ENCODE measurements around the gene HIBCH.
"Not testable (repeated sequence)": the region's sequence is repeated elsewhere in the genome, so short reads cannot be mapped to it uniquely, and the experiment has no call there.

HIBCH gene

GRCh38 chr2:190157613-190158528 lies 161.8 kb downstream of the HIBCH start:
- DNase-seq (ENCODE audit: low spot score): not testable (repeated sequence)

GRCh38 chr2:190156530-190157212 lies 163.0 kb downstream of the HIBCH start:
- DNase-seq (ENCODE audit: low spot score): no peak

Data from CD4-positive, alpha-beta T cell treated with Interleukin-15 for 4 hours (primary cell).